ENCODE results near the gene GREB1L. TPM values are rescaled to one million over a fixed set of nuclear protein-coding genes. Genes with fewer than 3 reads are reported as not detected.

The GREB1L gene
- total and polyA plus RNA-seq, 2 of the 13 experiments (the other 11 are each of a cell fraction or from before 2014, with no cell fraction given): 0.17 to 0.66 TPM

- no TSS peak for BruUV-seq (replicated peaks)
- POLR2A ChIA-PET: no interaction called here
- no peak overlapping the region for H3K9ac ChIP-seq (ENCODE audit: insufficient read depth, low read depth, low read length)
- ATAC-seq (no peak), DNase-seq (ENCODE audit: low spot score) (no peak), FAIRE-seq (no peak)
- H3K4me2 ChIP-seq (ENCODE audit: low read depth, low read length): no peak overlapping the region
- H3K4me1 ChIP-seq (ENCODE audit: insufficient read depth, low read length): no peaks in the 10 kb centered on the region
- no peak overlapping the region for H3K27ac ChIP-seq (ENCODE audit: extremely low read length, insufficient read depth, low read length)
- in situ Hi-C loops (cut with HindIII; ENCODE audit: extremely low pct_ligation_motif_present, low pct_unique_long_range_greater_than_20kb): no loop called here
- H3K36me3 ChIP-seq (replicated peaks in 1 of 2; ENCODE audit: control insufficient read depth in 1 of 2, insufficient read depth in 2 of 2, low read length in 2 of 2): no peaks in the 10 kb centered on the region
- H3K27me3 ChIP-seq (ENCODE audit: control insufficient read depth in 1 of 2, insufficient read depth in 2 of 2, low read length in 2 of 2): no peaks in the 10 kb centered on the region
- H3K4me3 ChIP-seq (replicated peaks in 1 of 3; ENCODE audit: insufficient read depth in 1 of 3, low read depth in 2 of 3, low read length in 3 of 3): no peak overlapping the region
- H2AFZ ChIP-seq (ENCODE audit: low read length): no peak overlapping the region
- H3K79me2 ChIP-seq (ENCODE audit: insufficient read depth, low read length): no peaks in the 10 kb centered on the region
- TF ChIP-seq HNRNPLL (IDR thresholded peaks at IDR 0.05; ENCODE audit: low read depth, low read length, poor library complexity, severe bottlenecking): no peak
- TF ChIP-seq, protein P1, sequence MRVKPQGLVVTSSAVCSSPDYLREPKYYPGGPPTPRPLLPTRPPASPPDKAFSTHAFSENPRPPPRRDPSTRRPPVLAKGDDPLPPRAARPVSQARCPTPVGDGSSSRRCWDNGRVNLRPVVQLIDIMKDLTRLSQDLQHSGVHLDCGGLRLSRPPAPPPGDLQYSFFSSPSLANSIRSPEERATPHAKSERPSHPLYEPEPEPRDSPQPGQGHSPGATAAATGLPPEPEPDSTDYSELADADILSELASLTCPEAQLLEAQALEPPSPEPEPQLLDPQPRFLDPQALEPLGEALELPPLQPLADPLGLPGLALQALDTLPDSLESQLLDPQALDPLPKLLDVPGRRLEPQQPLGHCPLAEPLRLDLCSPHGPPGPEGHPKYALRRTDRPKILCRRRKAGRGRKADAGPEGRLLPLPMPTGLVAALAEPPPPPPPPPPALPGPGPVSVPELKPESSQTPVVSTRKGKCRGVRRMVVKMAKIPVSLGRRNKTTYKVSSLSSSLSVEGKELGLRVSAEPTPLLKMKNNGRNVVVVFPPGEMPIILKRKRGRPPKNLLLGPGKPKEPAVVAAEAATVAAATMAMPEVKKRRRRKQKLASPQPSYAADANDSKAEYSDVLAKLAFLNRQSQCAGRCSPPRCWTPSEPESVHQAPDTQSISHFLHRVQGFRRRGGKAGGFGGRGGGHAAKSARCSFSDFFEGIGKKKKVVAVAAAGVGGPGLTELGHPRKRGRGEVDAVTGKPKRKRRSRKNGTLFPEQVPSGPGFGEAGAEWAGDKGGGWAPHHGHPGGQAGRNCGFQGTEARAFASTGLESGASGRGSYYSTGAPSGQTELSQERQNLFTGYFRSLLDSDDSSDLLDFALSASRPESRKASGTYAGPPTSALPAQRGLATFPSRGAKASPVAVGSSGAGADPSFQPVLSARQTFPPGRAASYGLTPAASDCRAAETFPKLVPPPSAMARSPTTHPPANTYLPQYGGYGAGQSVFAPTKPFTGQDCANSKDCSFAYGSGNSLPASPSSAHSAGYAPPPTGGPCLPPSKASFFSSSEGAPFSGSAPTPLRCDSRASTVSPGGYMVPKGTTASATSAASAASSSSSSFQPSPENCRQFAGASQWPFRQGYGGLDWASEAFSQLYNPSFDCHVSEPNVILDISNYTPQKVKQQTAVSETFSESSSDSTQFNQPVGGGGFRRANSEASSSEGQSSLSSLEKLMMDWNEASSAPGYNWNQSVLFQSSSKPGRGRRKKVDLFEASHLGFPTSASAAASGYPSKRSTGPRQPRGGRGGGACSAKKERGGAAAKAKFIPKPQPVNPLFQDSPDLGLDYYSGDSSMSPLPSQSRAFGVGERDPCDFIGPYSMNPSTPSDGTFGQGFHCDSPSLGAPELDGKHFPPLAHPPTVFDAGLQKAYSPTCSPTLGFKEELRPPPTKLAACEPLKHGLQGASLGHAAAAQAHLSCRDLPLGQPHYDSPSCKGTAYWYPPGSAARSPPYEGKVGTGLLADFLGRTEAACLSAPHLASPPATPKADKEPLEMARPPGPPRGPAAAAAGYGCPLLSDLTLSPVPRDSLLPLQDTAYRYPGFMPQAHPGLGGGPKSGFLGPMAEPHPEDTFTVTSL (CRISPR knock-in tag; IDR thresholded peaks at IDR 0.05; ENCODE audit: borderline replicate concordance): no peak
- TF ChIP-seq ZNF337 (CRISPR knock-in tag; IDR thresholded peaks at IDR 0.05; ENCODE audit: borderline replicate concordance, low read depth): no peak
- no peak for TF ChIP-seq KLF13 (CRISPR knock-in tag; IDR thresholded peaks at IDR 0.05)
- no peak for TF ChIP-seq ZNF557 (CRISPR knock-in tag; IDR thresholded peaks at IDR 0.05)
- no peak for TF ChIP-seq XRCC5 (optimal IDR thresholded peaks at IDR 0.05; ENCODE audit: low read length)
- no peak for TF ChIP-seq NBN (conservative IDR thresholded peaks at IDR 0.05)
- no peak for TF ChIP-seq ETV5 (CRISPR knock-in tag; IDR thresholded peaks at IDR 0.05; ENCODE audit: borderline replicate concordance)
- no peak for TF ChIP-seq RBM39 (IDR thresholded peaks at IDR 0.05; ENCODE audit: low read depth, low read length, poor library complexity, severe bottlenecking)
- no peak for TF ChIP-seq FIP1L1 (IDR thresholded peaks at IDR 0.05; ENCODE audit: borderline replicate concordance, insufficient read depth, low read depth, low read length)
- TF ChIP-seq ZNF772 (CRISPR knock-in tag; IDR thresholded peaks at IDR 0.05): no peak
- CTCF ChIA-PET (ENCODE audit: low intra/inter-chr PET ratio, low total read pairs): no interaction called here
- no peaks in the 10 kb centered on the region for H4K20me1 ChIP-seq (ENCODE audit: insufficient read depth, low read length)
- no peaks in the 10 kb centered on the region for H3K9me3 ChIP-seq (ENCODE audit: low read length)
- intact Hi-C loops (cut with micrococcal nuclease; ENCODE audit: unreplicated experiment): no loop called here
These were observed 63.6 kb downstream of the GREB1L start for GRCh38 chr18:21305621-21306020.

Data from HepG2 (cell line).